ENCODE results near the gene BLZF1. TPM values are rescaled to one million over a fixed set of nuclear protein-coding genes. Genes with fewer than 3 reads are reported as not detected.

BLZF1 gene, protein sequence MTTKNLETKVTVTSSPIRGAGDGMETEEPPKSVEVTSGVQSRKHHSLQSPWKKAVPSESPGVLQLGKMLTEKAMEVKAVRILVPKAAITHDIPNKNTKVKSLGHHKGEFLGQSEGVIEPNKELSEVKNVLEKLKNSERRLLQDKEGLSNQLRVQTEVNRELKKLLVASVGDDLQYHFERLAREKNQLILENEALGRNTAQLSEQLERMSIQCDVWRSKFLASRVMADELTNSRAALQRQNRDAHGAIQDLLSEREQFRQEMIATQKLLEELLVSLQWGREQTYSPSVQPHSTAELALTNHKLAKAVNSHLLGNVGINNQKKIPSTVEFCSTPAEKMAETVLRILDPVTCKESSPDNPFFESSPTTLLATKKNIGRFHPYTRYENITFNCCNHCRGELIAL
- total RNA-seq (10 to 100 TPM in 4 of 5 experiments, 1 to 10 TPM in 1; 9.9 to 26.8 (median 17.5) TPM), polyA plus RNA-seq (10 to 100 TPM; 12.1 to 14.2 TPM), total RNA-seq (29.5 reads per million, percentile 59 among the genes with 10 or more reads in this experiment)

DNA sequence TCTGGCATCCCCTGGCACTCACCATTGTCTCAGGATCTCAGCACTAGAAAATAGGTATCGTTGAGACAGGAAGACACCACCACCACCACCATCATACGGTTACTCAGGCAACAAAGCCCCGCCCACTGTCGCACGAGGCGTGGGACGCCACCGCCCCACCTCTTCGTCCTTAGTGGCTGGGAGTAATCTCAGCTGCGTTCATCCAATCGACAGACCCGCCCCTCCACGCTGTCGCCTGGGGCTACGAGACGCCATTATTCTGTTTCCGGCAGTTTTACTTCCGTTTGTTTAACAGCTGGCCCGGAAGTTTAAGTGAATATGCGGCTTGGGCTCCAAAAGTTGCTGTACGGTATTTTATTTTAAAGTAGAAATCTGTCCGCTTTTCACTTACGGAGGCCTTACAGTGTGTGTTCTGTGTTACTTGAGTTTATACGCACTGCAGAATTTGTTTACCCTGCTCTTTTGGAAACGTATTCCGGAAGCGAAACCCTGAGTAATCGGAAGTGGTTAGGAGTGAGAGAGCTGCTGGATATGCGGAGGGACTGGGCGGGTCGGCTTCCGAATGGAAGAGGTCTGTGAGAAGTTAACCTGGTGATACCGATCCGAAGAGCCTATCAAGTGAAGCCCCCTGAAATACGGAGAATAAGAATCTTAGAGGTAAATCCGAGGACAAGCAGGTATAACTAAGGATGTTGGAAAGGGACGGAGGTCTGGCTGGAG, at the start of gene BLZF1, which contains the start of gene NME7:
BLZF1 (plus strand) TSS at position 510 of the 720 bp plus-strand sequence. CDS start 1,328 bp downstream, outside the sequence.
NME7 (minus strand) TSS at position 112 of the 720 bp plus-strand sequence; CDS start at position 25, 87 bp downstream.
- Mint-ChIP-seq H3K36me3 (peaks cover 0 to 31% (median 11%) of the 10 kb centered on the region in 5 donors), H3K27me3 (no peaks in the 10 kb centered on the region), H3K4me1 (peaks cover 20 to 47% (median 29%) of the 10 kb centered on the region in 7 donors), H3K4me3 (peak within 1 kb of the TSS in 3 of 10 donors; percentile 19 to 72 (median 71)), H3K27ac (peak within 1 kb of the TSS in 2 of 9 donors; percentile 73 to 78), H3K9me3 (peaks cover 0 to 5% (median 0%) of the 10 kb centered on the region in 11 donors)
- H3K27me3 ChIP-seq (ENCODE audit: control insufficient read depth in 2 of 2, insufficient read depth in 2 of 2, low read length in 2 of 2): no peaks in the 10 kb centered on the region
- POLR2A ChIA-PET: interaction anchor here (0.7 to 1.3 kb wide), 6 partner anchors 17 to 1025 kb away, joined by 3 to 7 read pairs (median 5); partner anchors contain the start of gene SCYL3
- peaks cover 0 to 5% (median 0%) of the 10 kb centered on the region in 3 experiments for H3K36me3 ChIP-seq (ENCODE audit: control insufficient read depth in 2 of 3, insufficient read depth in 3 of 3, low read length in 3 of 3)
- DNase-seq (peak; percentile 91 to 99 (median 98)), ATAC-seq (peak; percentile 99)
- intact Hi-C loops (cut with micrococcal nuclease): loop anchor here (1.0 to 10.0 kb wide), 27 partner anchors 59 to 1947 kb away; partner anchors contain the start of genes ATP1B1 (in 2 of the 2), KIFAP3 (in 2 of the 2), METTL18 (in 2 of the 2) and SELL (in 2 of the 2)
- no peaks in the 10 kb centered on the region for H3K9me3 ChIP-seq (ENCODE audit: control insufficient read depth in 2 of 3, low read length in 3 of 3)
- peaks cover 4 to 14% of the 10 kb centered on the region in 2 donors for H3K4me1 ChIP-seq (ENCODE audit: control insufficient read depth in 2 of 2, insufficient read depth in 2 of 2, low read length in 2 of 2)
- H3K4me3 ChIP-seq (ENCODE audit: low read length): peak within 1 kb of the TSS; percentile 87
- CTCF ChIA-PET: interaction anchor here (0.5 to 1.5 kb wide), 4 partner anchors 19 to 927 kb away, joined by 3 read pairs; no protein-coding TSS in a partner anchor
- peak within 1 kb of the TSS; percentile 85 for H3K27ac ChIP-seq (ENCODE audit: low read depth, low read length)

DNA sequence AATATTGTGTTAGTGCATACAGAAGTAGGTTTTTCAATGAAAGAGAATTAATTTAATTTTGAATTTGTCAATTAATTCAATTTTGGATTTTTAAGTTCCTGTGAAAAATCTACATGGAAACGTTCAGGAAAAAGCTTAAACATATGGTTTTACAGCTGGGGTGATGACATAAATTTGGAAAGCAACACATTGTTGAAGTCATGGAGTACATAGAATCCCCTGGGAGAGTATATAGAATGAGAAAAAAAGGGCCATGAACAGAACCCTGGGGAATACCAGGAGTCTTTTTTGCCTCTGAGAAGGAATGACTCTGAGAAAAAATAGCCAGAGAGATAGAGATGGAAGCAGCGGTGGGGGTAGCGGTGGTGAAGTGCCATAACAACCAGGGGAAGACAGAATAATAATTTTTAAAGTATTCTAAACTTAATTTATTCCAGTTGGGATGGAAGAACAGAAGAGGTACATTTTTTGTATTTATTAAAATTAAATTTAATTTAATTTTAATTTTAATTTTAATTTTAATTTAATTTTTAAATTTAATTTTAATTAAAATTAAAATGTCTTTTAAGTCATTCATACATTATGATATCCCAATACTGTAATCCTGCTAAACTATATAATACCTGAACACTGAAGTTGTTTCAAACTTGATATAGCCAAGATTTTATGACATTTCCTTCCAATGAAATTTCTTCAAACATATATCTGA, 49.3 kb upstream of the BLZF1 start:
- H3K36me3 Mint-ChIP-seq: peaks cover 0 to 24% (median 22%) of the 10 kb centered on the region in 5 donors
- intact Hi-C loops (cut with micrococcal nuclease): no loop called here
- no peak overlapping the region for H3K27ac Mint-ChIP-seq
- POLR2A ChIA-PET: no interaction called here
- no peaks in the 10 kb centered on the region for H3K4me1 Mint-ChIP-seq
- Histone ChIP-seq H3K4me3 (ENCODE audit: low read length) (no peak overlapping the region), H3K4me1 (ENCODE audit: control insufficient read depth in 2 of 2, insufficient read depth in 2 of 2, low read length in 2 of 2) (no peaks in the 10 kb centered on the region), H3K9me3 (ENCODE audit: control insufficient read depth in 2 of 3, low read length in 3 of 3) (no peaks in the 10 kb centered on the region), H3K36me3 (ENCODE audit: control insufficient read depth in 2 of 3, insufficient read depth in 3 of 3, low read length in 3 of 3) (no peaks in the 10 kb centered on the region), H3K27ac (ENCODE audit: low read depth, low read length) (no peak overlapping the region), H3K27me3 (ENCODE audit: control insufficient read depth in 2 of 2, insufficient read depth in 2 of 2, low read length in 2 of 2) (no peaks in the 10 kb centered on the region)
- no peaks in the 10 kb centered on the region for H3K27me3 Mint-ChIP-seq
- peaks cover 0 to 2% (median 0%) of the 10 kb centered on the region in 11 donors for H3K9me3 Mint-ChIP-seq
- no peak for ATAC-seq
- CTCF ChIA-PET: no interaction called here
- H3K4me3 Mint-ChIP-seq: no peak overlapping the region
- no peak for DNase-seq

DNA sequence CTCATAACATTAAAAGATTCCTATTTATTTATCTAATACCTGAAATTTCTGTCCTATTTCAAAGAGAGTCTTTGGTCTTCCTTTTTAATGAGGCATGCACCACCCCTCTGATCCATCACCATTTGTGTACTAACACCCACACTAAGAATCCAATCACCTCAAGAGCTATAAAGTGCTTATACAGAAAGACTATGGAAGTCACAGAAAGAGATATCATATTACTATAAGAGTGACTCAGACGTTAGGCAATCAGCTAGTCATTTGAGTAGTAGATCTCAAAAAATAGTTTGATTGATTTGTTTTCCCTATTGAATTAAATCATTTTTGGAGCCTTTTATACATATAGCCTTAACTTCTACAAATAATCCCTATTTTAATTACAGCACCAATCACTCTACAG, 46.5 kb upstream of the BLZF1 start:
- ChIA-PET POLR2A (no interaction called here), CTCF (no interaction called here)
- Histone ChIP-seq H3K9me3 (ENCODE audit: control insufficient read depth in 2 of 3, low read length in 3 of 3) (no peaks in the 10 kb centered on the region), H3K4me3 (ENCODE audit: low read length) (no peak overlapping the region), H3K36me3 (ENCODE audit: control insufficient read depth in 2 of 3, insufficient read depth in 3 of 3, low read length in 3 of 3) (no peaks in the 10 kb centered on the region), H3K4me1 (ENCODE audit: control insufficient read depth in 2 of 2, insufficient read depth in 2 of 2, low read length in 2 of 2) (no peaks in the 10 kb centered on the region), H3K27ac (ENCODE audit: low read depth, low read length) (no peak overlapping the region), H3K27me3 (ENCODE audit: control insufficient read depth in 2 of 2, insufficient read depth in 2 of 2, low read length in 2 of 2) (no peaks in the 10 kb centered on the region)
- Mint-ChIP-seq H3K27ac (no peak overlapping the region), H3K27me3 (no peaks in the 10 kb centered on the region), H3K4me3 (no peak overlapping the region), H3K9me3 (peaks cover 0 to 2% (median 0%) of the 10 kb centered on the region in 11 donors), H3K36me3 (peaks cover 0 to 26% (median 23%) of the 10 kb centered on the region in 5 donors), H3K4me1 (peaks cover 0 to 4% (median 0%) of the 10 kb centered on the region in 7 donors)
- intact Hi-C loops (cut with micrococcal nuclease): no loop called here
- ATAC-seq: no peak
- DNase-seq: no peak

DNA sequence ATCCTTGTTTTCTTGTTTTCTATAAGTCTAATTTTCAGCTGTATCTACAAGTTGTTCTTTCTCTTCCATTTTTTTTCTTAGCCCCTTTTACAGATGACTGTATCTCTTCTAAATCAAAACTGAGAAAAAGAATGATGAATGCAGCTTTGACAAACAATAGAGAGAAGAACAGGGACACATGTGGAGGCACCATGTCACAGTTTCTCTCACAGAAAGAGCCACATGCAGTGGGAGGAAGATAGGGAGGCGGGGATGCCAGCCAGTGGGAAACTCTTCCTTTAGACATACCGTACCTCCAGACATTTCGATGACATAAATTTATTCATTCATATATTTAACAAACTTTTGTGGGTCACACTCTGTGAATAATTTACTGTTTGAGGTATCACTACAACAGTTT, 45.9 kb upstream of the BLZF1 start:
- POLR2A ChIA-PET: no interaction called here
- H3K27me3 ChIP-seq (ENCODE audit: control insufficient read depth in 2 of 2, insufficient read depth in 2 of 2, low read length in 2 of 2): no peaks in the 10 kb centered on the region
- CTCF ChIA-PET: no interaction called here

DNA sequence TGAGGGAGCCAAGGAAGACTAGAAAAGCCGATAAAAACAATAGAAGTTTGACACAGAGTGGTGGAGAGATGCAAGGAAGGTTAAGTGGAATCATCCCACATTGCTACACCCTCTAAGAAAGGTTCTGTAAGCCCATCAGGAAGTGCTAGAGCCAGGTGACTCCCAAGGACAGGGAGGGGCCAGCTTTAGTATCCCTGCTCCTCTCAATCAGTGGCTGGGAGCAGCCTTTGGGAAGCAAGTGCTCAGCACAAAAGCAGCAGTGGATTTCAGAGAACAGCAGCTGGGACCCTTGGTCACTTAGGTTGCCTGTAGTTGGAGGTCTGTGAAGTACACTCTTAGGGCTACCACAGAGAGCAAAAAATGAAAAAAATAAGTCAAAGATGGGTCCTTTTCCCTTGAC, 42.9 kb upstream of the BLZF1 start:
- POLR2A ChIA-PET: no interaction called here
- Histone ChIP-seq H3K9me3 (ENCODE audit: control insufficient read depth in 2 of 3, low read length in 3 of 3) (no peaks in the 10 kb centered on the region), H3K27me3 (ENCODE audit: control insufficient read depth in 2 of 2, insufficient read depth in 2 of 2, low read length in 2 of 2) (no peaks in the 10 kb centered on the region), H3K36me3 (ENCODE audit: control insufficient read depth in 2 of 3, insufficient read depth in 3 of 3, low read length in 3 of 3) (no peaks in the 10 kb centered on the region), H3K27ac (ENCODE audit: low read depth, low read length) (no peak overlapping the region), H3K4me1 (ENCODE audit: control insufficient read depth in 2 of 2, insufficient read depth in 2 of 2, low read length in 2 of 2) (no peaks in the 10 kb centered on the region), H3K4me3 (ENCODE audit: low read length) (no peak overlapping the region)
- Mint-ChIP-seq H3K9me3 (peaks cover 0 to 16% (median 11%) of the 10 kb centered on the region in 11 donors), H3K27me3 (no peaks in the 10 kb centered on the region), H3K36me3 (peaks cover 0 to 30% (median 22%) of the 10 kb centered on the region in 5 donors), H3K4me1 (peaks cover 0 to 11% (median 3%) of the 10 kb centered on the region in 7 donors), H3K4me3 (no peak overlapping the region), H3K27ac (no peak overlapping the region)
- intact Hi-C loops (cut with micrococcal nuclease): no loop called here
- DNase-seq: no peak
- no peak for ATAC-seq
- CTCF ChIA-PET: no interaction called here

More for the DNA sequence above, 45.9 kb upstream of the BLZF1 start:
- Histone ChIP-seq H3K9me3 (ENCODE audit: control insufficient read depth in 2 of 3, low read length in 3 of 3) (no peaks in the 10 kb centered on the region), H3K4me3 (ENCODE audit: low read length) (no peak overlapping the region), H3K27ac (ENCODE audit: low read depth, low read length) (no peak overlapping the region), H3K36me3 (ENCODE audit: control insufficient read depth in 2 of 3, insufficient read depth in 3 of 3, low read length in 3 of 3) (no peaks in the 10 kb centered on the region), H3K4me1 (ENCODE audit: control insufficient read depth in 2 of 2, insufficient read depth in 2 of 2, low read length in 2 of 2) (no peaks in the 10 kb centered on the region)
- no peak overlapping the region for H3K4me3 Mint-ChIP-seq
- H3K9me3 Mint-ChIP-seq: peaks cover 0 to 2% (median 0%) of the 10 kb centered on the region in 11 donors
- H3K27ac Mint-ChIP-seq: no peak overlapping the region
- ATAC-seq (no peak), DNase-seq (no peak)
- H3K27me3 Mint-ChIP-seq: no peaks in the 10 kb centered on the region
- intact Hi-C loops (cut with micrococcal nuclease): no loop called here
- peaks cover 0 to 22% (median 19%) of the 10 kb centered on the region in 5 donors for H3K36me3 Mint-ChIP-seq
- peaks cover 0 to 10% (median 0%) of the 10 kb centered on the region in 7 donors for H3K4me1 Mint-ChIP-seq
